Measurements from ENCODE around the gene PRPF40B. TPM values are rescaled to one million over a fixed set of nuclear protein-coding genes. Genes with fewer than 3 reads are reported as not detected.

The PRPF40B gene
- total RNA-seq, 1 donor from 2014 or later, result 15.1 TPM

DNA sequence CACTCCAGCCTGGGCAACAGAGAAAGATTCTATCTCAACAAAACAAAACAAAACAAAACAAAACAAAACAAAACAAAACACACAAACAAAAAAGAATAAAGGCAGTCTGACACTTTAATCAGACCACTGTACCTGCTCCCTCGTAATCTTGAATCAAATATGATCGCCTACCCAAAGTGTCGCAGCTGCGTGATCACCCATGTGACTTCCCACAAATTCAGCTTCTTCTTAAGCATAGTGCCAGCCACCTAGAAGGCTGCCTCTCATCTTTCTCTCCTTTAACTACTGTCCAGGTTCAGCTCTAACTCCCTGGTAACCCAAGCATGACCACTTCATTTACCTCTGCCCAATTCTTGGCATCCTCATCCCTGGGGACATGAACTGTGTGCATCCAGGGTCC is 46.4 kb downstream of the PRPF40B start:
- Mint-ChIP-seq H3K9me3 (ENCODE audit: low read depth) (no peaks in the 10 kb centered on the region), H3K27me3 (ENCODE audit: low read depth) (no peaks in the 10 kb centered on the region), H3K36me3 (ENCODE audit: low read depth) (peaks cover 2% of the 10 kb centered on the region), H3K4me3 (ENCODE audit: unreplicated experiment) (no peak overlapping the region), H3K4me1 (ENCODE audit: low read depth) (peaks cover 80% of the 10 kb centered on the region), H3K27ac (ENCODE audit: unreplicated experiment) (no peak overlapping the region)
- no peak for TF ChIP-seq CTCF (IDR thresholded peaks at IDR 0.05)
- DNase-seq (ENCODE audit: low spot score), result no peak

DNA sequence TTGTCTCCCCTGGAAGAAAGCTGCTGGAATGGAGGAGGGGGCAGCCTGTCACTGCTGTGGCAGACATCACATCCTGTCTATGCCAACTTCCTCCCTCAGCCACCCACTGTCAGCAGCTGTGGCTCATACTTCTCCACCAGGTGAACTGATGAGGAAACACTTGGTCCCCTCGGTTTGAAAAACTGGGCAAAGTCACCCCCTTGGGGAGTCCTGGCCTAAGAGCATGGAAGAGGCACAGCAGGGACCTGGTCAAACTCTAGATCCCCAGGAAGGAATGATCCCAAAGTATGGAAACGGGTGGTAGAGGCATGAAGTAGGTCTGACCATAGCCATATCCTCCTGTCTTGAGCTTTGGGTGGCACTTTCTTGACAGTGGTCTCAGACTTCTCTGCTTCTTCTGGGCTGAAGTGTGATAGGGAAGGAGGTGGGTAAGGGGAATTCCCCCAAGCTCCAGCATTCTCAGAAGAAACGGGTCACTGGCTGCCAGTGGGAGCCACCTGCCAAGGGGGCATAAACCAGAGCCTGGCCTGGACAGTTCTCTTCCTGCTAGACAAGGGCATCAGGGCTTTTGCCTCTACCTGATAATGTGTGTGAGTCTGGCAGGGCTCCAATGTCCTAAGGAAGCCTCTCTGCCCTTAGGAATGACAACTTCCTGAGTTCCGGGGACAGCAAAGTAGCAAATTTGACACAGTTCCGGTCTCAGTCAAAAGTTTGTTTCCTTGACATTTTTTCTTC is 47.8 kb downstream of the PRPF40B start:
- Mint-ChIP-seq H3K4me1 (ENCODE audit: low read depth) (peaks cover 80% of the 10 kb centered on the region), H3K27ac (ENCODE audit: unreplicated experiment) (peak overlapping the region; percentile 100), H3K9me3 (ENCODE audit: low read depth) (no peaks in the 10 kb centered on the region), H3K27me3 (ENCODE audit: low read depth) (no peaks in the 10 kb centered on the region), H3K36me3 (ENCODE audit: low read depth) (peaks cover 2% of the 10 kb centered on the region), H3K4me3 (ENCODE audit: unreplicated experiment) (no peak overlapping the region)
- no peak for DNase-seq (ENCODE audit: low spot score)
- TF ChIP-seq CTCF (IDR thresholded peaks at IDR 0.05), result no peak

DNA sequence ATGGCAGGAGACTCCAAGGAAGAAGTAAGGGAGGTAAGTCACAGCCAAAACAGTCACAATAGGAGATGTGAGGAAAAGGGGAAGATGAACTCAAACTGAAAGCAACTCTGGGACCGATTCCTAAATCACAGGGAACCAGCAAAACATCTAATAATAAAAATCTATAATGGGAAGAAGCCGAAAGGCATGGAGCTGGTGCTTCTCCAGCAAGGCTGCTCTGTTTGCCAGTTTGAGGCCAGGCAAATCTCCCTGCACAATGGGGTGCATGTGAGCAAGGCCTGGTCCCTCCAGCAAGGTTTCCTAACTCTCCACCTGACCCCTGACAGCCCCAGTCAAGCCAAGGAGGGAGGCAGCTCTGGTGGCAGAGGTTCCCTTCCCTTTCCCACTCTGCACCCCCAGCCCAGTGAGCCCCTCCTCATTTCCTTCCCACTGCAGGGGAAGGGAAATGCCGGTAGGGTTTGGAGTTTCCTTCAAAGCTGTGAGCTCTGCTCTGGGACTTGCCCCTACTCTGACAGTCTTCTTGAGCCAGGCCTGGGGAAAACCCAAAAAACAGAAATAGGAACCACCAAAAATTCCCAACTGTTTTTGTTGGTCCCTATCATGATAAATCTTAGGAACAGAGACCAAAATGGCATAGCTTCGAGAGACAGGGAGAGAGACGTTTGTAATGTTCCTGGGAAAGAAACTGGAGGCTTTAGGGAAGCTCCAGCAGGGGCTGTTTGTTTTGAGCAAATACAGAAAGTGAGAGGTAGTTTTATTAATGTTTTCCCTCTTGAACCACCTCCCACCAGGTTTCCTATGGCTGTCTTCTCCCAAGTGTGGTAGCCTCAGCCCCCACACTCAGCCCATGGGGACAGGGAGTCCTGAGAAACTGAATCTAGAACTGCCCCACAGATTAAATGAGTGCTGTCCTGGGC is 49.2 kb downstream of the PRPF40B start:
- no peaks in the 10 kb centered on the region for H3K9me3 Mint-ChIP-seq (ENCODE audit: low read depth)
- peaks cover 75% of the 10 kb centered on the region for H3K4me1 Mint-ChIP-seq (ENCODE audit: low read depth)
- TF ChIP-seq CTCF (IDR thresholded peaks at IDR 0.05), result no peak
- no peaks in the 10 kb centered on the region for H3K27me3 Mint-ChIP-seq (ENCODE audit: low read depth)
- H3K36me3 Mint-ChIP-seq (ENCODE audit: low read depth), result peaks cover 2% of the 10 kb centered on the region
- peak overlapping the region; percentile 100 for H3K27ac Mint-ChIP-seq (ENCODE audit: unreplicated experiment)
- no peak for DNase-seq (ENCODE audit: low spot score)
- no peak overlapping the region for H3K4me3 Mint-ChIP-seq (ENCODE audit: unreplicated experiment)

DNA sequence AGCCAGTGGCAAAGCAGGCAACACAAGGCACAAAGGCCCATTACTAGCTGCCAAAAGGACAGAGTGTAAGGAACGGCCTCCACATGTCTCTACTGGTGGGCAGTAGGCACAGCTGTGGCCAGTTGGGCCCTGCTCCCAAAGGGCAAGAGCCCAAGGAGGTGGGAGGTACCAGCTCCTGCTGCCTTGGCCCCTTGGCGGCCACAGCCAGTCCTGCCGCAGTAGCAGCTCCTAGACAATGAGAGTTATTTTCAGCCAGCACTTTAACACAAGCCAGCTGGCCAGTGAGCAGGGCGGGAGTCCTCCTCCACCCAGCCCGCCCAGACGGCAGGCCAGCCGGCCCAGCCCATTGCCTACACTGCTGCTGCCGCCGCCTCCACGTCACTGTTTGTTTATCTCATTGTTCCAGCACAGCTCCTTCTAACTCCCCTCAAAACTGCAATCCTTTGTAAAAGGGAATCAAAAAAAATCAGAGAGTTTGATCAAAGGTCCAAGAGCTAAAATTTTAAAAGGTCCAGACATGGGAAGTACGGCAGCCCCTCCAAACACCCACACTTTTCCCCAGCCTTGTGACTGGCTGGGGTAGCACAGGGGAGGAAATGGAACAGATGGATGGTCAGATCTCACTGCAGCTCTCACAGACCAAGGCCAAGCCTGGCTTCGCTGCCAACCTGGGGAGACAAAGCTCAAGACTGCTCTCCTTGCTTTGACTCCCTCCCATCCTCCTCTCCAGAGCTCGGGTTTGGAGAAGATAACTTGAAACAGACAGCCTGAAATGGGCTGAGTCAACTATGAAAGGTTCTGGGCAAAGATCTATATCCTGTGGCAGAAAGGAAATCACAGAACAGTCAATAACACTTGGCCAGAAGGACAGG is 50.3 kb downstream of the PRPF40B start:
- TF ChIP-seq CTCF (IDR thresholded peaks at IDR 0.05), result peak; percentile 61
- peak; percentile 97 for DNase-seq (ENCODE audit: low spot score)
- Mint-ChIP-seq H3K27me3 (ENCODE audit: low read depth) (no peaks in the 10 kb centered on the region), H3K4me1 (ENCODE audit: low read depth) (peaks cover 69% of the 10 kb centered on the region), H3K9me3 (ENCODE audit: low read depth) (no peaks in the 10 kb centered on the region), H3K4me3 (ENCODE audit: unreplicated experiment) (peak overlapping the region; percentile 61), H3K27ac (ENCODE audit: unreplicated experiment) (peak overlapping the region; percentile 100), H3K36me3 (ENCODE audit: low read depth) (no peaks in the 10 kb centered on the region)

All from chondrocyte (in vitro differentiated cells).